Prostate gland (tissue), 2 donors: ENCODE results near the gene ABCA6. TPM values are rescaled to one million over a fixed set of nuclear protein-coding genes. Genes with fewer than 3 reads are reported as not detected.

Source experiments
- DNase-seq: peaks from one replicate; pipeline ENCODE4 v3.0.0-alpha.2; 2019; ENCODE audit warnings: low spot score
- H3K27ac ChIP-seq, 2 donors: fragments of 200-600 bp; sonication (generic); 2 replicates each; pipeline ENCODE4 v1.5.1; 2017 to 2019
- H3K27me3 ChIP-seq: fragments of 200-600 bp; sonication (generic); replicated peaks from 2 replicates; pipeline ENCODE4 v1.5.1; 2019; ENCODE audit not compliant: insufficient read depth
- H3K36me3 ChIP-seq, 2 donors: fragments of 200-600 bp; sonication (generic); 1 replicate in 1 of 2; 2 replicates in 1 of 2; pipeline versions ENCODE4 v1.5.1 to v1.8.1; 2017 to 2019
- H3K4me1 ChIP-seq: fragments of 200-600 bp; sonication (generic); replicated peaks from 2 replicates; pipeline ENCODE4 v1.5.1; 2019
- H3K4me3 ChIP-seq, 2 donors: fragments of 200-600 bp; sonication (generic); 2 replicates each; pipeline ENCODE4 v1.5.1; 2017 to 2019
- H3K9me3 ChIP-seq: fragments of 200-600 bp; sonication (generic); 2 replicates; pipeline ENCODE4 v1.5.1; 2017
- CTCF ChIP-seq, 4 experiments: fragments of 200-600 bp in 2 of 4; fragments of 450-650 bp in 2 of 4; sonication (generic) in 2 of 4; IDR thresholded peaks; 1 replicate in 3 of 4; 2 replicates in 1 of 4; pipeline ENCODE4 v1.5.1; 2016 to 2019; ENCODE audit warnings: antibody characterized with exemption in 4 of 4, mild to moderate bottlenecking in 2 of 4, moderate library complexity in 2 of 4
- POLR2A ChIP-seq: fragments of 450-650 bp; IDR thresholded peaks from one replicate; pipeline ENCODE4 v1.6.1; 2016; ENCODE audit warnings: antibody characterized with exemption, mild to moderate bottlenecking
- POLR2AphosphoS5 ChIP-seq: sonication (generic); formaldehyde crosslinking; IDR thresholded peaks from one replicate; pipeline ENCODE4 v1.6.1; 2017; ENCODE audit warnings: antibody characterized with exemption
- WGBS: methylation state at CpG from one replicate; pipeline ENCODE4 v1.1.5; 2018; 5-methylcytosine and 5-hydroxymethylcytosine counted together
- intact Hi-C: fragments of 100-400 bp; cut with DNase I; formaldehyde crosslinking; loops from one replicate; pipeline ENCODE4 v1.14.2; 2022
- total RNA-seq, 2 donors: library from RNA; depleted of rRNA; stranded (reverse); fragments of >200 nt; gene quantifications; one replicate each; pipeline ENCODE4 v1.1.0, GENCODE V29; 2016

Gene ABCA6
- total RNA-seq, result 10 to 100 TPM in 1 of 2 donors, 1 to 10 TPM in 1; 3.2 to 10.1 TPM

- Histone ChIP-seq H3K4me1 (no peaks in the 10 kb centered on the region), H3K27ac (no peak within 1 kb of the TSS), H3K9me3 (no peaks in the 10 kb centered on the region), H3K27me3 (no peaks in the 10 kb centered on the region), H3K36me3 (no peaks in the 10 kb centered on the region), H3K4me3 (no peak within 1 kb of the TSS)
- no peak for DNase-seq
- intact Hi-C loops, result no loop called here
- 33% methylated on average over 4 of the region's 4 CpGs for WGBS
- TF ChIP-seq CTCF (IDR thresholded peaks at IDR 0.05) (no peak), POLR2A (no peak), POLR2AphosphoS5 (peak; percentile 4)
Observed at GRCh38 chr17:69141431-69142174, at the start of gene ABCA6. ABCA6 (minus strand) TSS chr17:69141895; CDS start chr17:69140703, 1,192 bp downstream.

- H3K27me3 ChIP-seq, result no peaks in the 10 kb centered on the region
- intact Hi-C loops, result no loop called here
- TF ChIP-seq POLR2AphosphoS5 (no peak), CTCF (IDR thresholded peaks at IDR 0.05) (no peak), POLR2A (no peak)
Observed at GRCh38 chr17:69188796-69189195, 47.1 kb upstream of the ABCA6 start.

GRCh38 chr17:69188064-69188463, 46.4 kb upstream of the ABCA6 start:
- H3K27ac ChIP-seq, result no peak overlapping the region
- TF ChIP-seq POLR2A (no peak), CTCF (IDR thresholded peaks at IDR 0.05) (no peak), POLR2AphosphoS5 (no peak)
- H3K36me3 ChIP-seq, result no peaks in the 10 kb centered on the region
- H3K4me3 ChIP-seq, result no peak overlapping the region
- no peaks in the 10 kb centered on the region for H3K27me3 ChIP-seq
- 74% methylated on average over 1 of the region's 1 CpG for WGBS
- DNase-seq, result no peak
- H3K9me3 ChIP-seq, result no peaks in the 10 kb centered on the region
- H3K4me1 ChIP-seq, result no peaks in the 10 kb centered on the region
- intact Hi-C loops, result no loop called here

More at GRCh38 chr17:69188796-69189195, 47.1 kb upstream of the ABCA6 start:
- Histone ChIP-seq H3K4me3 (no peak overlapping the region), H3K36me3 (no peaks in the 10 kb centered on the region), H3K27ac (no peak overlapping the region), H3K9me3 (no peaks in the 10 kb centered on the region), H3K4me1 (no peaks in the 10 kb centered on the region)
- WGBS, result 93% methylated on average over 2 of the region's 2 CpGs
- no peak for DNase-seq

GRCh38 chr17:69187294-69187693, 45.6 kb upstream of the ABCA6 start:
- H3K27me3 ChIP-seq, result no peaks in the 10 kb centered on the region
- no peak for TF ChIP-seq POLR2A
- no peak for TF ChIP-seq CTCF (IDR thresholded peaks at IDR 0.05)
- no peak for TF ChIP-seq POLR2AphosphoS5
- H3K9me3 ChIP-seq, result no peaks in the 10 kb centered on the region
- H3K4me1 ChIP-seq, result no peaks in the 10 kb centered on the region
- no peaks in the 10 kb centered on the region for H3K36me3 ChIP-seq
- no peak overlapping the region for H3K4me3 ChIP-seq
- intact Hi-C loops, result no loop called here
- H3K27ac ChIP-seq, result no peak overlapping the region
- DNase-seq, result no peak
